HG03159 (cell line): ENCODE data around the gene MRM2.

ENCODE experiments used
- ATAC-seq: cut with Tn5 transposase; IDR thresholded peaks from one replicate; pipeline ENCODE4 v1.9.1; 2021; ENCODE audit warnings: mild to moderate bottlenecking, moderate library complexity; ENCODE audit not compliant: unreplicated experiment

Gene MRM2

DNA sequence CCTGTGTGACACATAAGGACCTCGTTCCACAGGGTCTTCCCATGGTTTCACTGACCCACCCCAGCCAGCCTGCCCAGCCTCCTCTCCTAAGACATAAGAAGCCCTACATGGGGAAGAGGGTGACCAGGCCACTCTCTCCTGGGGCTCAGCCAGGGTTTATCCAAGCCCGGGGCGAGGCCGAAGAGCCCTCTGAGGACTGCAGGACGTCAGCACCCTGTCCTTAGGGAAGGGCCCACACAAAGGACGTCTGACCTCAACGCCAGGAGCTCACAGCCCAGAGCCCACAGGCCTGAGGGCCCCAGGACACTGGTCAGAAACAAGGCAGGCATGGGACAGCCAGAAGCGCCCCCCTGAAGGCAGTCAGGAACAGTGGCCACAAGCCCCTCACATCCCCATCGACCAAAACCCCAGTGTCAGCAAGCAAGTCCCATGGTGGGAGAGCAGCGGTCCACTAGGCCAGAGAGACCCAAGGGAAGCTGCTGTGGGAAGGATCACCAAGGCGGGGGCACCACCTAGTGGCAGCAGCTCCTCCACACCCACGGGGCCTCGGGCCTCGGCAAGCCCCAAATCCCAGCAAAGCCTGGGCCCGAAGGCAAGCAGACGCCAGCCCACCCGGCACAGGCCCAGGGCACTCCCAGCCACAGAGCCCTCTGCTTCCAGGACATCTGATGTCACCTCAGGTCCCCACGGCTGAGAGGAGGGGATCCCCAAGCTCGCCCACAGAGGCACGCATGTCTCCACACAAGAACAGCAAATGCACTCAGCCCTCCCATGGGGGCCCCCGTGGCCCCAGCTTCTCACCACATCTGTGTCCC, 32.7 kb downstream of the MRM2 start:
- ATAC-seq: peak; percentile 45

DNA sequence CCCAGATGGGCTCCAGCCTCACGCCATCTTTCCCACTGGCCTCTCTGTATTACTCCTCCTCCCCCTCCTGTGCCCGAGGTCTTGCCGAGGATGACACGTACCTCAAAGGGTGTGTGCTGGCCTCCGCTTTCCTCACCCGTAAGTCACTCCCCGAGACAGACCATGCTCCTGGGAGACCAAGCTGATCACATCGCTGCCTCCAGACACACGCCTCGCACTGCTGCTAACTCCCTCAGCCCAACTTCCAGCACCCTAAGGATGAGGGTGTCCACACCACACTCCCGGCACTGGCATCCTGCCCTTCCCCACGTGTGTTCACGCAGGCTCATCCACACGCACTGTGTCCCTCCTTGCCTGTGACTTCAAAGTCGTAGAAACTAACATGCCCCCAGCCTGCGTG, 33.3 kb downstream of the MRM2 start:
- no peak for ATAC-seq

DNA sequence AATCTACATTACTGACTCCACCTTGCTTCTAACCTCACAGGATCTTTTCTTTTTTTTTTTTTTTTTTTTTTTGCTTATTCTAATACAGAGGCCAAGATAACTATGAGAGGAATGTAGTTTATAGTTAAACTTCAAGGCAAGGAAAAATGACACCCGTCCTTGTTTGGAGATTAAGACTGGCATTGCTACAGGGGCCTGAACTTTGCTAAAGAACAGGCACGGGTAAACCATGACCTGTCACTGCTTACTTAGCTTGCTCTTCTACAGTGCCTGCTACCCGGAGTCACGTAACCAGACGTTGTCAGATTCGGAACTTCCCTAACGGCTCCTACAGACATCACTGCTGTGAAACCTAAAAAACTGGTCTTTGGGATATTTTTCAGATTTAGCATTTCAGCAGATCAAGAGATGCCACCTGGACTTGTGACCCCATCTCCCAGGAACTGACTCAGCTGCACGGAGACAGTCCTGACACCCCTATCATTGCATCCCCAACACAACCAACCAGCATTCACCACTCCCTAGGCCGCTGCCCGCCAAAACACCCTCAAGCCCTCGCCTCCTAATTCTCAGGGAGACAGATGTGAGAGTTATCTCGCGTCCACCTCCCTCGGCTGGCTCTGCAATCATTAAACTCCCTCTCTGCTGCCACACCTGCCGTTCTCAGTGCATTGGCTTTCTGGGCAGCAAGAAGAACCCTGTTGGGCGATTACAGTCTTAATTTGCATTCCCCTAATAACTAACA, 36.8 kb downstream of the MRM2 start:
- no peak for ATAC-seq

DNA sequence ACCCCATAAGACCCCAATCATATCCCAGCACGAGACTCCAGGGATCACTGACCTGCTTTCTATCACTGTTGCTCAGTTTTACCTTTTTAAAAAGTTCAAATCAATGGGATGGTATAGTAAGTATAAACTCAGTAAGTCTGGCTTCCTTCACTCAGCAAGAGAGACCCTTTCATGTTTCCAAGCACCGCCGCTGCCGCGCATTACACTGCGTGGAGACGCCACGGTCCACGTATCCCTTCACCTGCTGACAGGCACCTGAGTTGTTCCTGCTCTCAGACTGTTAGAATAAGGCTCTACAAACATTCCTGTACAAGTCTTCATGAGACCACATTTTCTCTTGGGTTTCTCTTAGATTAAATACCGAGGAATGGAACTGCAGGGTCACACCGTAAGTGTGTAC, 37.6 kb downstream of the MRM2 start:
- ATAC-seq: no peak

DNA sequence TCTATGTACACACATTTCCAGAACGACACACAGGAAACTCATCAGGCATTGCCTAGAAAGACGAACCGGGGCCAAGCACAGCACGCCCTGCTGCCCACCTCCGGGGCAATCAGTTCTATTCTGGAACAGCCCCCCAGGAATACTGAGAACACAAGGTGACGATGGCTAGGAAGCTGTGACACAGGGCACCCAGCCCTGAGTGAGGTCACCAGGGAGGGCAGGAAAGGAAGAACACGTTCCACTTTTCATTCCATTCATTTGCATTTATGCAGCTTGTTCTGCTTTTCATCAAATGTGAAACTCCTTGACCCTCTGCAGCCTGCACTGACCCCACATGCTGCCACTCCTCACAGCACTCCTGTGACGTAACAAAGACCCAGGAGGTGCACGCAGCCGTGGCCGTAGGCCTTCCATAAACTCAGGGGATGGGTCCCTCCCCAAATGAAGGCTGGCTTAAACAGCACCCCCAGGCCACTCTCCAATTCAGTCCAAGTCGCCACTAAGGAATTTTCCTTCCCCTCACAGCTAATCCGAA, 38.2 kb downstream of the MRM2 start:
- no peak for ATAC-seq

DNA sequence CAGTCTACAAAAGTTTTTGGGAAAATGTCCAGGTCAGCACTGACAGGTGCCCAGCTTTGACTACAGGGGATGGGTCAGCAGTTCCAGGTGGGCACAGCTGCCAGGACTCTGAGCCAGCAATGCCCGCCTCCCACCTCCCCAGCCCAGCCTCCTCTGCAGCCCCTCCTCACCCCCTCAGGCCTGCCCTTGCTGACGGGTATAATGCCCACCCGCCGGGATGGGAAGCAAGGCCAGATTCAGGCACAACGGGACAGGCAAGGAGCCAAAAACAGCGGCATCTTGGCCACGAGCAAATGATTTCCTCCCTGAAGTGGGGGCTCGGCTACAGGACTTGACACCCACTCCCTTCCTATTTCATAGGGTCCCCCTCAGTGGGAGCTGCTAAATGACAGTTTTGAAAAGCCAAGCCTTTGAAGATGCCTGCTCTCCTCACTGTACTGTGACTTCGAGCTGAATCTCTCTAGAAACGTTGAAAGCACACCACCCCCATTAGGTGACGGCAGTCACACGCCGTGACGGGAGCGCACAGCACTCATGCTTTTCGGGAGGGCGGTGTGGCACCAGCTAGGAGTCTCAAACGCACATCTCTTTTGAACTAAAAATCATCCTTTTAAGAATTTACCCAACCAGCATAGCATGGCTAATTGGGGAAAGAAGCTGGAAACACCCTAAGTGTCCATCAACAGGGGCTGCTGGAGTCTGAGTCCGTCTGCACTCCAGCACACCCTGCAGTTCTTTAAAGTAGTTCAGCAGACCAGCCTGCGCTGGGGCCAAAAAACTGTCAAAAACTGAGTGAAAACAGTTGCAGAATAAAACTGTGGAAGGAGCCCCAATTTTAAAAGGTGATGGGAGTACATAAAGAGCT, 38.9 kb downstream of the MRM2 start:
- no peak for ATAC-seq

DNA sequence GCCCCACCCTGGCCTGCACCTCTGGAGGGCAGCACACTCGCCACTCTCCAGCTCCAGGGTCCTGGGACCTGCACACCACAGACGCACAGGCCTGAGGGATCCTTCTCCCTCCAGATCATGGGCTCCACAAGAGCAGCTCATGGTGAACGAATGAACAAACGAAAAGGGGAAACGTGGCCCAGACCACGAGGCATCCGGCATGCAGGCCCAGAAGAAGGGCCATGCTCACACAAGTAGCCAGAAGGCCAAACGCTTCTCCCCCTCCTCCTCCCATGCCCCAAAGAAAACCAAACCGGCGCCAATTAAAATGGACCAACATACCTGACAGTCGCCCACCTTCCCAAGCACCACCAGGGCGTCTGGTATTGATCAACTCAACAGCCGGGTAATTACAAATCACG, 39.6 kb downstream of the MRM2 start:
- no peak for ATAC-seq

DNA sequence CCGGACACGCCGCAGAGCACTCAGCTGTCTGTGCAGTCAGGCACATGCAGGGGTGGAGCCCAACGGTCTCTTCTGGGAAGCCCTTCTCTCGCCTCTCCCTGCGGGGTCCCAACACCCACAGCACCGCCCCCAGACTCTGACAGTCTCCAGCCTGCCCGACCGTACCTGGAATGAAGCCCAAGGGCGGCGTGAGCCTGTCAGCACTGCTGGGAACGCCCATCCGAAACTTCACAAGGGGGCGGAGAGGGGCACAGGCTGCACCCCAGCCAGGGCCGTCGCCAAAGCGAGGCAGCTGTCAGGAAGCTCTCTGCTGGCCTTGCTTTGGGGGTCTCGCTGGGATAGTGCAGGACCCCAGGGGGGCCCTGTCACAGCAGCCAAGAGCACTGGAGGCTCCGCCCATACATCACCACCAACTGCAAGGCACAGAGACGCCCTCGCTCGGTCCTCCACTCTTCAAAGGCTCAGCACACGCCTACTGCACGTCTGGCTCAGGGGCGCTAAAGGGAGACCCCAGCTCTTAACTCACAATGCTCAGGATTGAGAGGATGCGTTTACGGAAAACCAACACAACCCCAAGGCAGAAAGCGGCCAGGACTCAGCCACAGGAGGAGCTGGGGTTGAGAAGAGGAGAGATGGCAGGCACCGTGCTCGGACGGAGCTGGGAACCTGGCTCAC, 40.2 kb downstream of the MRM2 start:
- no peak for ATAC-seq

DNA sequence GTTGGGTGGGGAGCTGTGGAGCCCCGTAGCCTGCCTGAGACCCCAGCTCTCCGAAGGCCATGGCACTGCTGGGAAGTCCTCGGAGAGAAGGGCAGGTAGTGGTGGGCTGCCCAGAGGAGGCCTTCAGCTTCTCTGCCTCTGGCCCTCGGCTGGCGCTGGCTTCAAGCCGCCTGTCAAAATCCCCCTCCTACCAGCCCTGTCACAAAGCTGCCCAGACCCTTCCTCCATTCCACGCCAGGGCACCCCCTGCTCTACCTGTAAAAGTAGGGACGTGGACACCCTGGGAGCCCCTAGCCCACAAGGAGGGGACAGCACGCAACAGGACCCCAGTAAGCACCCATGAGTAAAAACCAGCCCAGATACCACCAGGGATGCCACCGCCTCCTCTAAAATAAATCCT, 40.9 kb downstream of the MRM2 start:
- ATAC-seq: no peak

DNA sequence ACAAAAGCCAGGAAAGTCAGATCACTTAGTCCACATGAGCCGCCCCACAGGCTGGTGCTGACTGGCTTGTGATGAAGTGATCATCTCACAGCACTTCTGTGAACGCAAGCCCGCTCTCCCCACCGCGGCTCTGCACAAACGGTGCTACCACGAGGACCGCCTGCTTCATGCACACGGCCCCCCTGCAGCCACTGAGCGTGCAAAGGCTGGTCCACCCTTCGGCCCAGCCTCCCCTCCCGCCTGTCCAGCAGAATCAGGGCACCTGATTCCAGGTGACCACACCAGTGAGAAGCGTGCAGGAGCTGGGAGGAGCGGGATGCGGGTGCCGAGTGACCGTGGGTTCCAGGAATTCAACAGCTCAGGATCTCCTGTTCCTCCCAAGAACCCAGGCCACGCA, 41.4 kb downstream of the MRM2 start:
- no peak for ATAC-seq

DNA sequence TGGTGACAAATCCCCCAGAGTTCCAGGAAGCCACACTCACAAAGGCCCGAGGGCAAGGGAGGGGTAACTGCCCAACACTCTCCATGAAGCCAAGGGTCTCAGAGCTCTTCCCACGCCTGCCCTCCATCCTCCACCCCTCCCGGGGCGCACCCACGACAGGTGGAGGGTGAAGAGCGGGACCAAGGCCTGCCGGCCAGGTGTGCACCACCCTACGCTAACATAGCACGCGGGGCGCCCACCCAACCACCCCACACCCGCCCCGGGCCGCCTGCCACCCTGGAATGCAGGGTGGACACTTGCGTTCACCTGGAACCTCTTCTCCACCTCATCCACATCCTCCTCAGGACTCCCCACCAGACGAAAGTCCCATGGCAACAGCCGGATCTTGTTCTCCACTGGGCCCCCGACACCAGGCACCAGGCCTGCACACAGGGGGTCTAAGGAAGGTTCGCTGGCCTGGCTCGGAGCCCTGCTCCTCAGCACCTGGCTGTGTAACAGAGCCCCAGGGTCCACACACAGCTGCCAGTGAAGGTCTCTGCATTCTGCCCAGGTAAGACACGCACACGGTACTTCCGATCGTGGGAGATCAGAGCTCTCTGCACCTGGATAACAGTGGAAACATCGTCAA, 41.9 kb downstream of the MRM2 start:
- ATAC-seq: no peak

DNA sequence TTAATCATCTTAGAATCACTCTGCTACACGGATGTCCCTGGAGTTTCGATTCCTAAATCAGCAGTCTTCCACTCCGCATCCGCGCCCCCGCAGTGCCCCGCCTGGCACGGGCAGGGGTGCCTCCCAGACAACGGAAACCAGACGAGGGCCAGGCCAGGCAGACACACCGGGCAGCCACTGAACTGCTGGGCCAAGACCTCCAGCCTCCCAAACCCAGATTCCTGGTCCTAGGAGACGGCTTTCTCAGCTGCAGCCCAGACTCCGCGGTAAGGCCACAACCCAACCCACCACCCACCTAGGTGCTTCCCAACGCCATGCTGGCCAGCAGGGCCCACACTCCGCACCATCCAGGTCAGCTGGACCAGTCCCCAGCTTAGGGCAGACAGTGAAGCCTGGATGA, 42.5 kb downstream of the MRM2 start:
- ATAC-seq: no peak

DNA sequence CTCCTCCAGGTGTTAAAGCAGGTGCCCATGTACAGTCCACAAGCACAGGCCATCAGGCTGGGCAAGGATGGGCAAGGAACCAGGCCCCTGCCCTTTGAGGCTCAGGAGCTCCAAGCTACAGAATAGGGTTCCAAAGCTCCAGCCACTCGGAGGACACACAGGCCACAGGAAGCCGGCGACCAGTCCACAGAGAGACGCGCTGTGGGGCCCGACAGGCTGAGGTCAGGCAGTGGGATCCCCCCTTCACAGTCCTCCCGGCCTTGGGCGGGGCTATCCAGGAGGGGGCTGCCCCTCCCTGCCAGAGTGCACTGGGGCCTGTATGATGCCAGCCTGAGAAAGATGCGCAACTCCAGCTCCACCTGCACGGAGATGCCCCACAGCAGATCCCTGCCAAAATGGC, 43.2 kb downstream of the MRM2 start:
- ATAC-seq: no peak

DNA sequence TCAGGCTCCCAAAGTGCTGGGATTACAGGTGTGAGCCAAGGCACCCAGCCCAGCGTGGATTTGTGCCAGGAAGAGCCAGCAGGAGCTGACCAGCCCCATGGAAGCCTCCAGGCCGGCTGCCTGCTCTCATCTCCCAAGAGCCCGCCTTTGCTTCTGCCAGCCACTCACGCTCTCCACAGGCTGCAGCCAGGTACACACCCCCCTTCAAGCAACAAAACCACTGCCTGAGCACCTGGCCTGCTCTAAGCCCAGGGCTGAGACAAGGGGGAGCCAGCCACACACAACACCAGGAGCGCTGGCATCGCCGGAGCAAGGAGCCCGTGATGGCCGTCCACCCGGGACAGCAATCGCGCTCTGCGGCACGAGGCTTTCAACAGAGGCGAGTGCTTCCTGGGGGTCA, 43.8 kb downstream of the MRM2 start:
- ATAC-seq: no peak

DNA sequence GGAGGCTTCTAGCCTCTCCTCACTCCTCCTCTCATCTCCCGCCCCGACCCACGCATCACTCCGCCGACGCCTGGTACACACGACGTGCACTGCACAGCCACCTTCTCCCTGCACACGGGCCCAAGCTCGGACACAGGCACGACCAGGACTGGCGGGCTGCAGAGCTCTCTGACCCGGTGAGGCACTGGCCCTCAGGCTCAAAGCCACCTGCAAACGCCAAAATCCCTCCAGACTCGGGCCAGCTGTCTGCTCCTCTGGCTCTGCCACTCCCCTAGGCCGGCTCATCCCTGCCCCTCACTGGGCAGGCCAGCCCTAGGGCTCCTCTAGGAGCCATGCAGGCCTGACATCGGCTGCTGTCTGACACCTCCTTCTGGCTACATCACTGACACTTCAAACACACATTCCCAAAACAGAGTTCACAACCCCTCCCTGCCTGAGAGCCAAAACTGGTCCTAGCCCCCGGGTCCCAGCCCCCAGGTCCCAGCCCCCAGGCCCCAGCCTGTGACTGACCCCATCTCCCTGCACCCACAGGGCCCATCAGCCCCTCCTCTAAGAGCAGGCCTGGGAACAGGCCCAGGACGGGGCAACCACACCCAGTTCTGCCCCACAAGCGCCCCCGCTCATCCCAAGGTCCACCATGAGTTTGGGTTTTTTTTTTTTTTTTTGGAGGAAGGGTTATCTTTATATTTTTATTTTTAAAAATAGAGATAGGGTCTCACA, 44.4 kb downstream of the MRM2 start:
- ATAC-seq: no peak

DNA sequence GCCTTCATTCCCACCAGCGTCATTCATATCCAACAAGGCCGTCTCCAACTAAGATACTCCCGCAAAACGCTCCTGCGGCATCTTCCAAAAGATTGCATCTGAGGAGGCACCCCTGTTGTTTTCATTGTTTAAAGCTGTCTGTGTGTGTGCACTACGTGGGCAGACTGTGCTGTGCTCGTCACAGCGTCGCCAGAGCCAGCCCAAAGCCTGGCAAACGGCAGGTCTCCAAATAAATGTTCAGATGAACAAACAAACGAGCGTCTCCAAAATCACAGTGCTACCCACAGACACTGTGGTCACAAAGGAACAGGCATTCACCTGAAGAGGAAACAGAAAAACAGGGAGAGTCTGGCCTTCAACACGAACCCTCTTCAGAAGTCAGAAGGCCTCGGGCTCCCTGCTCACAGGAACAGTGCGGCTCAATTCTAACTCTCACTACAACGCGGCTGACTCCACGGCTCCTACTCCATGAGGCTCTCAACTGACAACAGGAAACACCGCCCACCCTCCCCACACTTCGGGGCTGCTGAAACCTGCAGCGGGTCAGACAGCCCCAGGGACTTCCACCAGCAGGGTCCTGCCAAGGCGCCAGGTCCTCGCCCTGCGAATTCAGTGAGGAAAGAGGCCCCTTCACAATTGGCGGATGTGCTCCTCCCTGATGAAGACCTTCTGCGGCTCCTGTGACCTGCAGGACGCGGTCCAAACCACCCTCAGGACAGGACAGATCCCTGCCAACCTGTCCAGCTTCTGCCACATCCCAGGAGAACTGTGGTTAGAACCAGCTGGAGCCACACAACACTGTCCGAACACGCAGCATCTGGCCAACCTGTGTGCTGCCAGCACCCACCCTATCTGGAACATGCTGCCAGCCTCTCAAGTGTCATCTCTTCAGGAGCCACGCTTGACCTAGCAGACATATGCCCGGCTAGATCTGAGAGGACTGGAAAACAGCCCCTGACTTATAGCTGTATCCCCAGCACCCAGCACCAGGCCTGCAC, 45.3 kb downstream of the MRM2 start:
- ATAC-seq: no peak

DNA sequence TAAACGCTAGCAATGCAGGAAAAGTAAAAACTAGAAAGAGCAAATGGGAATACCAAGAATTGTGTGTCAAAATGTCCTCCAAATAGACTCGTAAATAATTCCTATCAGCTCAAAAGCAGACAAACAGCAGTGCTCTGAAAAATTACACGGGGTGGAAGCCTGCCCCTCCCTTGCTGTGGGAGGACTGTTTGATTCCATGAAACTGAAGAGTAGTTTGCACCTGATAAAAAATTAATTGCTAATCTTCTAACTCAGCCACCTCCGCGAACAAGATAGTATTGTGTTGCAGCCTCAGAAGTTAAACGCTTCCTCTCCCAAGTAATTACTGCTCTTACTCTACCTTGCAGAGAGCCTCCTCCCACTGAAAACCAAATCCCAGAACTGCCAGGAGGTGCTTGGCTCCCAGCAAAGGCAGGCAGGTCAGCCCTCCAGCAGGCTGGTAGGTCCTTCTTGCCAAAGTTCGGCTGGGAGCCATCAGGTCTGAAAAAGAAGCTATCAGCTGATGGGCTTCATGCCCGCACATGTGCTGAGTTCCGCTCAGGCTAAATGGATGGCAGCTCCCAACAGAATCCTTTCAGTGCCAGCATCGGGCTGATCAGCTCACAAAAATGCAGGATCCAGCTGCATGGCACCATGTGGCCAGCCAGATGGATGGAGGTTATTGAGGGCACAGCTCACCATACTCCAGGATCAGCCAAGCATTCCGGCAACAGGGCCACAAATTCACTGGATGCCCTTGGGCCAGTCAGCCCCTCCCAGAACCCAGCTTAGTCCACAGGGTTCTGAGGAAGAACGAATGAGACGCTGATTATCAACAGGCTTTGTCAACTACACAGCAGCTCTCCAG, 46.4 kb downstream of the MRM2 start:
- no peak for ATAC-seq
